Cardiac fibroblast (primary cell): ENCODE measurements around the gene ADGRF3.
"Not testable (repeated sequence)": the region's sequence is repeated elsewhere in the genome, so short reads cannot be mapped to it uniquely, and the experiment has no call there.

Source experiments
- DNase-seq, 2 donors: peaks; one replicate each; pipeline versions ENCODE4 v3.0.0 to v3.0.0-alpha.2; 2010; ENCODE audit warnings: low read depth in 2 of 2
- H3K4me3 ChIP-seq, 2 donors: replicated peaks in 1 of 2; 1 replicate in 1 of 2; 2 replicates in 1 of 2; pipeline ENCODE4 v1.5.1; 2011; ENCODE audit warnings: low read depth in 2 of 2, low read length in 2 of 2, mild to moderate bottlenecking in 2 of 2, moderate library complexity in 1 of 2
- CTCF ChIP-seq: IDR thresholded peaks from one replicate; pipeline ENCODE4 v1.5.1; 2011; ENCODE audit warnings: low read depth, mild to moderate bottlenecking, low read length, inconsistent platforms

The ADGRF3 gene

GRCh38 chr2:26330114-26330549 lies 16.5 kb downstream of the ADGRF3 start:
- H3K4me3 ChIP-seq: no peak overlapping the region
- DNase-seq: peak; percentile 85 to 86
- peak; percentile 93 for TF ChIP-seq CTCF

DNA sequence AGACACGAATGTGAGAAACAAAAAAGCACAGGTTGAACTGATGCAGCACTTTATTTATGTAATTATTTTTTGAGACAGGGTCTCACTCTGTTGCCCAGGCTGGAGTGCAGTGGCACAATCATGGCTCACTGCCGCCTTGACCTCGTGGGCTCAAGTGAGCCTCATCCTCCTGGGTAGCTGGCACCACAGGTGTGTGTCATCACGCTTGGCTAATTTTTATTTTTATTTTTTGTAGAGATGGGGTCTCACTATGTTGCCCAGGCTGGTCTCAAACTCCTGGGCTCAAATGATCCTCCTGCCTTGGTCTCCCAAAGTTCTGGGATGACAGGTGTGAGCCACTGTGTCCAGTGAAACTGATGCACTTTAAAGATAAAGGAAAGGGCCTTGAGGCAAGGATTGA lies 17.5 kb downstream of the ADGRF3 start:
- DNase-seq, H3K4me3 ChIP-seq: not testable (repeated sequence)

DNA sequence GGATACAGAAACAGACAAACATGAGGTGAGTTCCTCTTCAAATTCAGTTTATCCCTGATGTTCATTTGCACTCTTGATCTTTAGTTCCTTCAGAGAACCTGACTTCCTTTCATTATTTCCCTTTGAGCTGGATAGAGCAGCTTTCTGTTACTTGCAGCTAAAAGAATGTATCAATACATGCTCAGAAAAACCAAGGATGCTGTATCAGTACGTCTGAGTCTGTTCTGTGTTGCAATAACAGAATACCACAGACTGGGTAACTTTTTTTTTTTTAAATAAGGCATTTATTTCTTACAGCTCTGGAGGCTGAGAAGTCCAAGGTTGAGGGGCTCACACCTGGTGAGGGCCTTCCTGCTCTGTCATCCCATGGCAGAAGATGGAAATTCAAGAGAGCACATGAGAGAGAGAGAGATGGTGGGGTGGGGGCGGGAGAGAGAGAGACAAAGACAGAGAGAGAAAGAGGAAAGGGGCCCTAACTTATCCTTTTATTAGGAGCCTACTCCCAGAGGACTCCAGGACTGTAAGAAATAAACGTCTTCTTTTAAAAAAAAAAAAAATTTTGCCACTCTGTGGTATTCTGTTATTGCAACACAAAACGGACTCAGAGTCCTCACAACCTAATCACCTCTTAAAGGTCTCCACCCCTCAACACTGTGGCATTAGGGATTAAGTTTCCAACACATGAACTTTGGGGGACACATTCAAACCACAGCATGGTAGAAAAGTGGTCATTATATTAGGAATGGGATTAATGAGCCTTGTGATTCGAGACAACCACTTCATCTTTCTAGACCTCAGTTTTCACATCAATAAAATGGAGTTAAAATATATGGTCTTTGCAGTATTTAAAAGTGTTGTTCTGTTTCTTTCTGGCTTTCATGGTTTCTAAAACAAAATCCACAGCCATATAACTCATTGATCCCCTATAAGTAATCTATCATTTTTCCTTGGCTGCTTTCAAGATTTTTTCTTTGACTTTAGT lies 19.0 kb downstream of the ADGRF3 start:
- H3K4me3 ChIP-seq: no peak overlapping the region
- peak; percentile 63 to 65 for DNase-seq
- no peak for TF ChIP-seq CTCF

GRCh38 chr2:26326514-26326913 lies 20.1 kb downstream of the ADGRF3 start:
- no peak for TF ChIP-seq CTCF
- H3K4me3 ChIP-seq: no peak overlapping the region

DNA sequence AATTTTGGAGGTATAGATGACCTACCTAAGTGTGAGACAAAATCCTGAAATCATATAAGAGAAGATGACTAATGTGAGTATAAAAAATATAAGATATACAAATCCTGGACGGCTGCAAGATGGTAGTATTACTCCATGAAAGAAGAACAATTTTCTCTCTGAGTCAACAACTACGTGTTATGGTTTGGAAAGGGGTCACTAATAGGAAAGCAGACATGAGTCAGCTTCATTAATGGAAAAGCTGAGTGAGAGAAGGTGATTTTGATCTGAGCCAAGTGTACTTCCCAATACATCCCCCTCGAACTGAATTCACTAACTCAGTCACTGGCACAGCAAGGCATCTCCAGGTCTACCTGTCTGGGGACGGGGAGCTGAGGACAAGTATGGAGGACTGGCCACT lies 20.7 kb downstream of the ADGRF3 start:
- TF ChIP-seq CTCF: no peak
- peak; percentile 27 to 66 for DNase-seq
- no peak overlapping the region for H3K4me3 ChIP-seq

More at GRCh38 chr2:26326514-26326913, 20.1 kb downstream of the ADGRF3 start:
- peak in 1 of 2 donors; percentile 44 for DNase-seq

DNA sequence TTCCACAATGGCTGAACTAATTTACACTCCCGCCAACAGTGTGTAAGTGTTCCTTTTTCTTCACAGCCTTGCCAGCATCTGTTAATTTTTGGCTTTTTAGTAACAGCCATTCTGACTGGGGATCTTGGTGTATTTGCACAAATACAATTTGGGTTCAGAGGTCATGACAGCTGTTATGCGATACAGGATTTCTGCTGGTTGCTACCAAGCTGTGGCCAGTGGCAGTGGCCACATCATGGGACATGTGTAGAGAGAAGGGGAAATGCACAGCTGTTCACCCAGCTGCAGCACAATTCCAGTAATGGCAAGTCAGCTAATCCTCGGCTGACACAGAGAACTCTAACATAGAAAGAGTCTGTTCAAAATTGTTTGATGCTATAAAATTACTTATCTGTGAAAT lies 21.7 kb downstream of the ADGRF3 start:
- no peak for TF ChIP-seq CTCF
- no peak overlapping the region for H3K4me3 ChIP-seq
- DNase-seq: no peak

DNA sequence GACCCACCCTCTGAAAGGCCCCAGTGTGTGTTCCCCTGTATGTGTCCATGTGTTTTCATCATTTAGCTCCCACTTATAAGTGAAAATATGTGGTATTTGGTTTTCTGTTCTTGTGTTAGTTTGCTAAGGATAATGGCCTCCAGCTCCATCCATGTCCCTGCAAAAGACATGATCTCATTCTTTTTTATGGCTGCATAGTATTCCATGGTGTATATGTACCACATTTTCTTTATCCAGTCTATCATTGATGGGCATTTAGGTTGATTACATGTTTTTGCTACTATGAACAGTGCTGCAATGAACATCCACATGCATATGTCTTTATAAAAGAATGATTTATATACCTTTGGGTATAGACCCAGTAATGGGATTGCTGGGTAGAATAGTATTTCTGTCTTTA lies 22.1 kb downstream of the ADGRF3 start:
- not testable (repeated sequence) for DNase-seq, H3K4me3 ChIP-seq
